Esophagus mucosa (tissue), 1 donor: ENCODE results near the gene ZNF678. TPM values are rescaled to one million over a fixed set of nuclear protein-coding genes. Genes with fewer than 3 reads are reported as not detected.
"Not testable (repeated sequence)": the region's sequence is repeated elsewhere in the genome, so short reads cannot be mapped to it uniquely, and the experiment has no call there.

Source experiments
- ATAC-seq: fragments of 200-7000 bp; cut with Tn5 transposase; one replicate; pipeline ENCODE4 v1.9.1; 2020
- total RNA-seq: library from RNA; stranded (reverse); gene quantifications from one replicate; pipeline ENCODE4 v1.2.4, GENCODE V29; 2023
- donor health status: DM: yes; HTN: yes; CAD: no.

Gene ZNF678
- total RNA-seq, 1 donor from 2014 or later: 2.7 TPM

GRCh38 chr1:227606271-227606670, 42.9 kb downstream of the ZNF678 start:
- not testable (repeated sequence) for ATAC-seq

- ATAC-seq: no peak
These were observed 44.1 kb downstream of the ZNF678 start for GRCh38 chr1:227607336-227607898.

- no peak for ATAC-seq
These were observed 49.3 kb downstream of the ZNF678 start for GRCh38 chr1:227612658-227613057.

- ATAC-seq: no peak
These were observed 50.2 kb downstream of the ZNF678 start for GRCh38 chr1:227613526-227613925.

- ATAC-seq: no peak
These were observed 57.9 kb downstream of the ZNF678 start for GRCh38 chr1:227621211-227621610.

- ATAC-seq: peak; percentile 17
These were observed 59.6 kb downstream of the ZNF678 start for GRCh38 chr1:227622739-227623475.

- ATAC-seq: no peak
These were observed 69.0 kb downstream of the ZNF678 start for GRCh38 chr1:227632325-227632724.

GRCh38 chr1:227635596-227635995, 72.2 kb downstream of the ZNF678 start:
- ATAC-seq: no peak

GRCh38 chr1:227654431-227654830, 91.1 kb downstream of the ZNF678 start:
- ATAC-seq: no peak

GRCh38 chr1:227654858-227655752, 91.7 kb downstream of the ZNF678 start:
- ATAC-seq: no peak

- ATAC-seq: no peak
These were observed 98.1 kb downstream of the ZNF678 start for GRCh38 chr1:227661495-227661894.

- ATAC-seq: no peak
These were observed 99.6 kb downstream of the ZNF678 start for GRCh38 chr1:227662933-227663332.

GRCh38 chr1:227666286-227666685, 102.9 kb downstream of the ZNF678 start:
- no peak for ATAC-seq

GRCh38 chr1:227673441-227673840, 110.1 kb downstream of the ZNF678 start:
- ATAC-seq: no peak

- no peak for ATAC-seq
These were observed 122.5 kb downstream of the ZNF678 start for GRCh38 chr1:227685807-227686206.

- no peak for ATAC-seq
These were observed 134.0 kb downstream of the ZNF678 start for GRCh38 chr1:227697321-227697864.

GRCh38 chr1:227701631-227702030, 138.3 kb downstream of the ZNF678 start:
- ATAC-seq: not testable (repeated sequence)

- no peak for ATAC-seq
These were observed 144.5 kb downstream of the ZNF678 start for GRCh38 chr1:227707846-227708245.

GRCh38 chr1:227709451-227709850, 146.1 kb downstream of the ZNF678 start:
- ATAC-seq: no peak

GRCh38 chr1:227710474-227710873, 147.1 kb downstream of the ZNF678 start:
- ATAC-seq: not testable (repeated sequence)

GRCh38 chr1:227712648-227713047, 149.3 kb downstream of the ZNF678 start:
- ATAC-seq: no peak

GRCh38 chr1:227718932-227719331, 155.6 kb downstream of the ZNF678 start:
- ATAC-seq: no peak

- ATAC-seq: no peak
These were observed 160.1 kb downstream of the ZNF678 start for GRCh38 chr1:227723474-227723873.
